ENCODE measurements around the gene TAOK3. TPM values are rescaled to one million over a fixed set of nuclear protein-coding genes. Genes with fewer than 3 reads are reported as not detected.

TAOK3 gene
- total RNA-seq, 1 donor from 2014 or later: 13.5 TPM

- Histone ChIP-seq H3K27me3 (ENCODE audit: control insufficient read depth, insufficient read depth, low read length) (no peaks in the 10 kb centered on the region), H3K36me3 (ENCODE audit: control insufficient read depth, insufficient read depth, low read length) (no peaks in the 10 kb centered on the region), H3K4me3 (ENCODE audit: low read depth, low read length) (no peak overlapping the region)
- no peak for DNase-seq (ENCODE audit: low read depth)
- no peak for TF ChIP-seq CTCF (IDR thresholded peaks at IDR 0.05; ENCODE audit: insufficient read depth, low read length, poor library complexity, severe bottlenecking)
These were observed 53.1 kb downstream of the TAOK3 start for GRCh38 chr12:118319627-118320026.

GRCh38 chr12:118318744-118319143, 54.0 kb downstream of the TAOK3 start:
- no peak for DNase-seq (ENCODE audit: low read depth)
- Histone ChIP-seq H3K36me3 (ENCODE audit: control insufficient read depth, insufficient read depth, low read length) (no peaks in the 10 kb centered on the region), H3K4me3 (ENCODE audit: low read depth, low read length) (no peak overlapping the region), H3K27me3 (ENCODE audit: control insufficient read depth, insufficient read depth, low read length) (no peaks in the 10 kb centered on the region)
- no peak for TF ChIP-seq CTCF (IDR thresholded peaks at IDR 0.05; ENCODE audit: insufficient read depth, low read length, poor library complexity, severe bottlenecking)

- no peak for DNase-seq (ENCODE audit: low read depth)
- Histone ChIP-seq H3K36me3 (ENCODE audit: control insufficient read depth, insufficient read depth, low read length) (no peaks in the 10 kb centered on the region), H3K27me3 (ENCODE audit: control insufficient read depth, insufficient read depth, low read length) (no peaks in the 10 kb centered on the region), H3K4me3 (ENCODE audit: low read depth, low read length) (no peak overlapping the region)
- TF ChIP-seq CTCF (IDR thresholded peaks at IDR 0.05; ENCODE audit: insufficient read depth, low read length, poor library complexity, severe bottlenecking): no peak
These were observed 55.0 kb downstream of the TAOK3 start for GRCh38 chr12:118317729-118318128.

GRCh38 chr12:118315821-118316220, 56.9 kb downstream of the TAOK3 start:
- no peak for DNase-seq (ENCODE audit: low read depth)
- Histone ChIP-seq H3K27me3 (ENCODE audit: control insufficient read depth, insufficient read depth, low read length) (no peaks in the 10 kb centered on the region), H3K36me3 (ENCODE audit: control insufficient read depth, insufficient read depth, low read length) (no peaks in the 10 kb centered on the region), H3K4me3 (ENCODE audit: low read depth, low read length) (no peak overlapping the region)
- TF ChIP-seq CTCF (IDR thresholded peaks at IDR 0.05; ENCODE audit: insufficient read depth, low read length, poor library complexity, severe bottlenecking): no peak

GRCh38 chr12:118312578-118312977, 60.1 kb downstream of the TAOK3 start:
- Histone ChIP-seq H3K27me3 (ENCODE audit: control insufficient read depth, insufficient read depth, low read length) (no peaks in the 10 kb centered on the region), H3K4me3 (ENCODE audit: low read depth, low read length) (no peak overlapping the region), H3K36me3 (ENCODE audit: control insufficient read depth, insufficient read depth, low read length) (no peaks in the 10 kb centered on the region)
- no peak for DNase-seq (ENCODE audit: low read depth)
- TF ChIP-seq CTCF (IDR thresholded peaks at IDR 0.05; ENCODE audit: insufficient read depth, low read length, poor library complexity, severe bottlenecking): no peak

- H3K4me3 ChIP-seq (ENCODE audit: low read depth, low read length): no peak overlapping the region
- no peak for TF ChIP-seq CTCF (IDR thresholded peaks at IDR 0.05; ENCODE audit: insufficient read depth, low read length, poor library complexity, severe bottlenecking)
- no peaks in the 10 kb centered on the region for H3K27me3 ChIP-seq (ENCODE audit: control insufficient read depth, insufficient read depth, low read length)
- DNase-seq (ENCODE audit: low read depth): no peak
- H3K36me3 ChIP-seq (ENCODE audit: control insufficient read depth, insufficient read depth, low read length): no peaks in the 10 kb centered on the region
These were observed 61.0 kb downstream of the TAOK3 start for GRCh38 chr12:118311666-118312065.

All from kidney epithelial cell (primary cell).